ENCODE results near the gene RHAG. TPM values are rescaled to one million over a fixed set of nuclear protein-coding genes. Genes with fewer than 3 reads are reported as not detected.

Gene RHAG
- total RNA-seq, 2 experiments from 2014 or later = not detected

DNA sequence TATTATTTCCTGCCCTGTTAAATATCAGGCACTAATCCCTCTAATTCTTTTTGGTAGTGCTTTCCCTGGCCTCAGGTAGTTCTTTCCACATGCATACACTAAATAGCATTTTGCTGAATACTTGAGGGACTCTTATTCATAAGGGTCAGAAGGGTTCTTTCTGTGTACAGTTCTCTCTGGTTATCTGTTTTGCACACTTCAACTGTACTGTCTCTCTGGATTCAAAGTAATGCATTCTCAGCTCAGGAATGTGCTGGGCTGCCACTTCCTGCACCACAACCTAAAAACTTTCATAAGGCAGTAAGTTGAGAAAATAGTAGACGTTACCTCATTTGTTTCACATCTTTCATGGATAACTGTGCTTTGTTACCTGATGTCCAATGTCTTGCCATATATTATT, 54.1 kb downstream of the RHAG start:
- Mint-ChIP-seq H3K36me3 (ENCODE audit: low read depth) (no peaks in the 10 kb centered on the region), H3K27ac (no peak overlapping the region), H3K9me3 (no peaks in the 10 kb centered on the region), H3K27me3 (no peaks in the 10 kb centered on the region), H3K4me3 (no peak overlapping the region), H3K4me1 (ENCODE audit: low read depth) (no peaks in the 10 kb centered on the region)
- ChIA-PET CTCF (no interaction called here), POLR2A (no interaction called here)
- DNase-seq = no peak
- Histone ChIP-seq H3K9me3 (ENCODE audit: control insufficient read depth in 1 of 2, insufficient read depth in 1 of 2, low read length in 2 of 2) (no peaks in the 10 kb centered on the region), H3K27ac (ENCODE audit: low read depth in 1 of 2, low read length in 2 of 2) (no peak overlapping the region), H3K4me1 (ENCODE audit: insufficient read depth, low read length) (no peaks in the 10 kb centered on the region), H3K4me3 (ENCODE audit: low read length) (no peak overlapping the region), H3K36me3 (ENCODE audit: insufficient read depth, low read length) (no peaks in the 10 kb centered on the region), H3K27me3 (ENCODE audit: control insufficient read depth in 1 of 2, insufficient read depth in 2 of 2, low read length in 2 of 2) (no peaks in the 10 kb centered on the region)
- no peak for ATAC-seq (ENCODE audit: poor library complexity)
- TF ChIP-seq, protein P1, sequence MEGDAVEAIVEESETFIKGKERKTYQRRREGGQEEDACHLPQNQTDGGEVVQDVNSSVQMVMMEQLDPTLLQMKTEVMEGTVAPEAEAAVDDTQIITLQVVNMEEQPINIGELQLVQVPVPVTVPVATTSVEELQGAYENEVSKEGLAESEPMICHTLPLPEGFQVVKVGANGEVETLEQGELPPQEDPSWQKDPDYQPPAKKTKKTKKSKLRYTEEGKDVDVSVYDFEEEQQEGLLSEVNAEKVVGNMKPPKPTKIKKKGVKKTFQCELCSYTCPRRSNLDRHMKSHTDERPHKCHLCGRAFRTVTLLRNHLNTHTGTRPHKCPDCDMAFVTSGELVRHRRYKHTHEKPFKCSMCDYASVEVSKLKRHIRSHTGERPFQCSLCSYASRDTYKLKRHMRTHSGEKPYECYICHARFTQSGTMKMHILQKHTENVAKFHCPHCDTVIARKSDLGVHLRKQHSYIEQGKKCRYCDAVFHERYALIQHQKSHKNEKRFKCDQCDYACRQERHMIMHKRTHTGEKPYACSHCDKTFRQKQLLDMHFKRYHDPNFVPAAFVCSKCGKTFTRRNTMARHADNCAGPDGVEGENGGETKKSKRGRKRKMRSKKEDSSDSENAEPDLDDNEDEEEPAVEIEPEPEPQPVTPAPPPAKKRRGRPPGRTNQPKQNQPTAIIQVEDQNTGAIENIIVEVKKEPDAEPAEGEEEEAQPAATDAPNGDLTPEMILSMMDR (IDR thresholded peaks at IDR 0.05) = no peak
- intact Hi-C loops (cut with DNase I, micrococcal nuclease) = no loop called here

DNA sequence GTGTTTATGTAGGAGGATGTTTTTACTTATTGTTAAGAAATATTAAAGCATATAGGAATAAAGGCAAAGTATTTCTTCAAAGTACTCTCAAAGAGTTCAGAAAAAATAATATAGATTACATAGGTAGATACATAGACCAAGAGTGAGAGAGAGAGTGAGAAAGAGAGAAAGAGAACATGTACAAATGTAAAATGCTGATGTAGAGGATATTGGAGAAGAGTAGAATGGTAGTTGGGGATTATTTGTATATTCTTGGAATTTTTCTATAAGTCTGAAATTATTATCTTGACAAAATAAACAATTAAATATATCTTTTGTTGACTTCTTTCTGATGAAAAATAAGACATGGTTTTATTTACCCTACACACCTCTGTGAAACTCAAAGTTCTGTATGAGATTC, 57.0 kb downstream of the RHAG start:
- Mint-ChIP-seq H3K36me3 (ENCODE audit: low read depth) (no peaks in the 10 kb centered on the region), H3K27me3 (no peaks in the 10 kb centered on the region), H3K4me3 (no peak overlapping the region), H3K9me3 (no peaks in the 10 kb centered on the region), H3K27ac (no peak overlapping the region), H3K4me1 (ENCODE audit: low read depth) (no peaks in the 10 kb centered on the region)
- ChIA-PET CTCF (no interaction called here), POLR2A (no interaction called here)
- intact Hi-C loops (cut with DNase I, micrococcal nuclease) = no loop called here
- TF ChIP-seq, protein P1 (IDR thresholded peaks at IDR 0.05) = no peak
- no peaks in the 10 kb centered on the region for H3K4me1 ChIP-seq (ENCODE audit: insufficient read depth, low read length)
- ATAC-seq (ENCODE audit: poor library complexity) (no peak), DNase-seq (no peak)
- no peaks in the 10 kb centered on the region for H3K9me3 ChIP-seq (ENCODE audit: control insufficient read depth in 1 of 2, insufficient read depth in 1 of 2, low read length in 2 of 2)
- H3K27ac ChIP-seq (ENCODE audit: low read depth in 1 of 2, low read length in 2 of 2) = no peak overlapping the region
- no peak overlapping the region for H3K4me3 ChIP-seq (ENCODE audit: low read length)
- no peaks in the 10 kb centered on the region for H3K36me3 ChIP-seq (ENCODE audit: insufficient read depth, low read length)
- H3K27me3 ChIP-seq (ENCODE audit: control insufficient read depth in 1 of 2, insufficient read depth in 2 of 2, low read length in 2 of 2) = no peaks in the 10 kb centered on the region

DNA sequence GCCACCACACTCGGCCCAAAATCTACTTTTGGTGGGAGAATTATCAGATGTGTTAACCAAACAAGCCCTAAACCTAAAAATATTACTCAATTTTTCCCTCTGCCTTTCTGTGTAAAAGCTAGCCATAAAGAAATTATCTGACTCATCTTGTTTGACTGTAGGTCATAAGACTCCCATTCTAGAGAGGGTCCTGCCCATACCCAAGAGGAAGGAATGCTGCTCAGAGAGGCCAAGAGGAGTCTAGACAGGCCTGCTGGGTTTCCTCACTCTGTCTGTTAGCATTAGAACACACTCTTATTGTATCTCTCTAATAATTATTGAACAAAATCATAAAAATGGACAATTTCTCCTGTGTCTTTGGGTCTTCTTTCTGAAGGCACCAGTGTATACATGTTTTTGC, 60.0 kb downstream of the RHAG start:
- Mint-ChIP-seq H3K36me3 (ENCODE audit: low read depth) (no peaks in the 10 kb centered on the region), H3K9me3 (no peaks in the 10 kb centered on the region), H3K4me3 (no peak overlapping the region), H3K27me3 (no peaks in the 10 kb centered on the region), H3K4me1 (ENCODE audit: low read depth) (no peaks in the 10 kb centered on the region), H3K27ac (no peak overlapping the region)
- Histone ChIP-seq H3K27ac (ENCODE audit: low read depth in 1 of 2, low read length in 2 of 2) (no peak overlapping the region), H3K36me3 (ENCODE audit: insufficient read depth, low read length) (no peaks in the 10 kb centered on the region), H3K27me3 (ENCODE audit: control insufficient read depth in 1 of 2, insufficient read depth in 2 of 2, low read length in 2 of 2) (no peaks in the 10 kb centered on the region), H3K9me3 (ENCODE audit: control insufficient read depth in 1 of 2, insufficient read depth in 1 of 2, low read length in 2 of 2) (no peaks in the 10 kb centered on the region), H3K4me3 (ENCODE audit: low read length) (no peak overlapping the region), H3K4me1 (ENCODE audit: insufficient read depth, low read length) (no peaks in the 10 kb centered on the region)
- DNase-seq = no peak
- intact Hi-C loops (cut with DNase I, micrococcal nuclease) = no loop called here
- CTCF ChIA-PET = no interaction called here
- ATAC-seq (ENCODE audit: poor library complexity) = no peak
- POLR2A ChIA-PET = no interaction called here
- TF ChIP-seq, protein P1 (IDR thresholded peaks at IDR 0.05) = no peak
